Measurements from ENCODE around the gene MYO1D. TPM values are rescaled to one million over a fixed set of nuclear protein-coding genes. Genes with fewer than 3 reads are reported as not detected.

The MYO1D gene
- total RNA-seq, 1 donor from 2014 or later: 27.7 TPM

DNA sequence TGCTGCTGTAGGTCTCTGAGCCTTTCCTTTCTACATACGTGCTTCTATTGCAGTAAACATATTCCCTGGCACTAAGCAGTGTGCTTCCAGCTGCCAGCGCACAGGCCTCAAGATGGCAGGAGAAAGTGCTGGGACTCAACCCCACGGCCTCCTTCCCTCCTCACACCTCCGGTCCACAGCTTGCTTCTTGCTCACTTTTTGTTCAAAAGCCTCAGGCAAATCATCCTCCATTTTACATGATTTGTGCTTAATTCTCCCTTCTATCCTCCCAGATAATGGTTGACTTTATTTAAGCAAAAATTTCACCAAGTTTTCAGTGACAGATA is 384.7 kb downstream of the MYO1D start:
- ChIA-PET CTCF (interaction anchor here (1.2 kb wide), 1 partner anchor 30 kb away, joined by 6 read pairs; no protein-coding TSS in a partner anchor), POLR2A (interaction anchor here (2.0 to 2.4 kb wide), 3 partner anchors 11 to 31 kb away, joined by 8 to 27 read pairs (median 21); no protein-coding TSS in a partner anchor)
- Mint-ChIP-seq H3K36me3 (ENCODE audit: low read depth) (peaks cover 31% of the 10 kb centered on the region), H3K4me1 (peaks cover 78% of the 10 kb centered on the region), H3K27ac (peak overlapping the region; percentile 85), H3K4me3 (peak overlapping the region; percentile 67), H3K9me3 (no peaks in the 10 kb centered on the region), H3K27me3 (no peaks in the 10 kb centered on the region)
- ATAC-seq (ENCODE audit: low read depth) (no peak), DNase-seq (no peak)
- intact Hi-C loops (cut with micrococcal nuclease): loop anchor here (1.0 kb wide), 1 partner anchor 11 kb away; no protein-coding TSS in a partner anchor
- no peak for TF ChIP-seq CTCF (IDR thresholded peaks at IDR 0.05)

GRCh38 chr17:32491371-32492263 is 385.3 kb downstream of the MYO1D start:
- Mint-ChIP-seq H3K9me3 (no peaks in the 10 kb centered on the region), H3K27me3 (no peaks in the 10 kb centered on the region), H3K36me3 (ENCODE audit: low read depth) (peaks cover 31% of the 10 kb centered on the region), H3K4me3 (peak overlapping the region; percentile 67), H3K4me1 (peaks cover 77% of the 10 kb centered on the region), H3K27ac (peak overlapping the region; percentile 85)
- intact Hi-C loops (cut with micrococcal nuclease): loop anchor here (1.0 kb wide), 1 partner anchor 12 kb away; no protein-coding TSS in a partner anchor
- ATAC-seq (ENCODE audit: low read depth) (no peak), DNase-seq (no peak)
- CTCF ChIA-PET: interaction anchor here (1.2 kb wide), 1 partner anchor 29 kb away, joined by 6 read pairs; no protein-coding TSS in a partner anchor
- POLR2A ChIA-PET: interaction anchor here (0.6 to 2.4 kb wide), 5 partner anchors 9 to 60 kb away, joined by 4 to 27 read pairs (median 9); no protein-coding TSS in a partner anchor
- TF ChIP-seq CTCF (IDR thresholded peaks at IDR 0.05): no peak

DNA sequence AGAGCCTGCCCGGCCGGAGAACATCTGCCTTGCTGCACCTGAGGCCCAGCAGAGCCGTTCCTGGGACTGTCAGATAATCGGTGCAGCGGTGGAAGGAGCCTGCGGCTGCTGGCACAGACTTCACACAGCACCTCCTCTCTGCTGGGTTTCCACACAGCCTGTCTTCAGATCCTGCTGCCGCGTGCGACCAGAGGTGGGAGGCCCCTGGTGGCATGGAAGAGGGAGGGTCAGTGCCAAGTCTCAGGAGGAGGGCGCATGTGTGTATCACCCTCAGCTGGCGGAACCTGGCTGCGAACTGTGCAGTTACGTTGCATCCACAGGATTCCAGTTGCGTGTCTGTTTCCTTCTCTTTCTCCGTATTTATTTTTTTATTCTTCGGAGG is 386.8 kb downstream of the MYO1D start:
- H3K9me3 Mint-ChIP-seq: no peaks in the 10 kb centered on the region
- no peak for ATAC-seq (ENCODE audit: low read depth)
- no peaks in the 10 kb centered on the region for H3K27me3 Mint-ChIP-seq
- H3K36me3 Mint-ChIP-seq (ENCODE audit: low read depth): peaks cover 31% of the 10 kb centered on the region
- H3K4me3 Mint-ChIP-seq: peak overlapping the region; percentile 84
- intact Hi-C loops (cut with micrococcal nuclease): no loop called here
- peak overlapping the region; percentile 12 for H3K27ac Mint-ChIP-seq
- CTCF ChIA-PET: interaction anchor here (10.2 kb wide), 1 partner anchor 27 kb away, joined by 53 read pairs; no protein-coding TSS in a partner anchor
- no peak for TF ChIP-seq CTCF (IDR thresholded peaks at IDR 0.05)
- peaks cover 75% of the 10 kb centered on the region for H3K4me1 Mint-ChIP-seq
- no peak for DNase-seq
- POLR2A ChIA-PET: interaction anchor here (1.4 to 1.5 kb wide), 3 partner anchors 14 to 34 kb away, joined by 5 to 7 read pairs (median 5); no protein-coding TSS in a partner anchor

GRCh38 chr17:32489320-32490100 is 387.4 kb downstream of the MYO1D start:
- Mint-ChIP-seq H3K27me3 (no peaks in the 10 kb centered on the region), H3K4me3 (peak overlapping the region; percentile 84), H3K9me3 (no peaks in the 10 kb centered on the region), H3K27ac (peak overlapping the region; percentile 12), H3K4me1 (peaks cover 69% of the 10 kb centered on the region), H3K36me3 (ENCODE audit: low read depth) (peaks cover 31% of the 10 kb centered on the region)
- no peak for TF ChIP-seq CTCF (IDR thresholded peaks at IDR 0.05)
- ATAC-seq (ENCODE audit: low read depth) (no peak), DNase-seq (no peak)
- intact Hi-C loops (cut with micrococcal nuclease): no loop called here
- CTCF ChIA-PET: interaction anchor here (0.6 to 10.2 kb wide), 3 partner anchors 27 to 169 kb away, joined by 3 to 53 read pairs (median 3); no protein-coding TSS in a partner anchor
- POLR2A ChIA-PET: interaction anchor here (1.1 to 1.5 kb wide), 5 partner anchors 12 to 35 kb away, joined by 4 to 7 read pairs (median 5); no protein-coding TSS in a partner anchor

Data from activated B cell treated with CpG ODN at 0.5 μM for 24 hours (primary cell).